Activated T-cell treated with anti-CD3 and anti-CD28 coated beads for 48 hours (primary cell): ENCODE data around the gene NPRL2.

Source experiments
- DNase-seq: peaks from one replicate; pipeline ENCODE4 v3.0.0-alpha.2; 2020; ENCODE audit warnings: low read depth

NPRL2 gene

DNA sequence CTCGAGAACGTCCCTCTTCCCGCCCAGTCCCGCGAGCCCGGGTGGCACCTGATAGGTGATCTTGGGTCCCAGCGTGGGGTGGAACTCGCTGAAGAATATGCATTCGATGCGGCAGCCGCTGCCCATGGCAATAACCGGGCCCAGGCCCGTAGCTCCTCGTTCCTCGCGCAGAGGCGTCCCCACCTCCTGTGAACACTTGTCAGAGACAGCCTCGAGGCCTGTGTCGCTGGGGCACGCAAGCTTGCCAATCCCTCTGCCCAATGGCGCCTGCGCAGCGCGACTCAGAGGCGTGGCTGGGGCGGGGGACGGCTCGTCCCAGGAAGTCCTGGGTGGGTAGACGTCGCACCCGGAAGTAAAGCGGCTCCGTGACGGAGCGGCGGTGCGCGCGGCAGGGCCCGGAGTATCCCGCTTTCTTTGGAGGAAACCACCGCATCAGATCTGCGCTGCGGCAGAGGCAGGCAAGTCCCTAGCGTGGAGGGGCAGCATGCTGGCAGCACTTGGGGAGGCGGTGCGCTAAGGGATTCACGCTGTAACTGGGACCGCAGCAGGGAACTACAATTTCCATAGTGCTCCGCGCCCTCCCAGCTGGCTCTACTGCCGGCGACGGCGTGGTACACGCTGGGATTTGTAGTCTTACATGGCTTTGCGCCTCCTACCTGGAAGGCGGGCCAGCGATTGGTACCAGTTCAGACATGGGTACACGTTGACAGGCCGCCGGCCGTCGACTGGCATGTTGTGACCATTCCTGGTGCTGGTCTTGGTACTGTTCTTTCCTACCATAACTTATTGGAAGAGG is at the start of gene NPRL2, which contains the start of gene CYB561D2:
NPRL2 (minus strand) TSS at position 249 of the 796 bp plus-strand sequence; CDS start at position 126, 123 bp downstream.
CYB561D2 (plus strand) TSS at position 336 of the 796 bp plus-strand sequence. CDS start 572 bp downstream, outside the sequence.
- DNase-seq, result peak; percentile 99

DNA sequence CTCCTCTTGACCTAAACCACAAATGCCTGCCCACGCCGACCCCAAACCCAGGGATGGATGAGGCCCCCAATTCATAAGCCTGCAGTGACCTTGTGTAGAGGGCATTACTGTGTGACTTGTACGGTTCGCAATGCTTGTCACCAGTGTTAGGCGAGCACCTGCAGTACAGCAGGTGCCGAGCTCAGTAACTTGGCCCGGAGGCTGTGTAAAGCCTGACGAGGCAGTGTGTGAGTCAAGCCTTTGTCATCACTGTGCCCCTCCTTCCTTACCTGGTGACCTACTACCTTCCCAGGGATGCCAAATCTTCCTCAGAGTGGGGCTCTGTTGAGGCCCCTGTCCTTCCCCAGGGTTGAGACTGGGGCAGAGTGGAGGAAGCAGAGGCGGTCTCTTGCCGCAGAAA is 45.9 kb upstream of the NPRL2 start:
- DNase-seq, result no peak

DNA sequence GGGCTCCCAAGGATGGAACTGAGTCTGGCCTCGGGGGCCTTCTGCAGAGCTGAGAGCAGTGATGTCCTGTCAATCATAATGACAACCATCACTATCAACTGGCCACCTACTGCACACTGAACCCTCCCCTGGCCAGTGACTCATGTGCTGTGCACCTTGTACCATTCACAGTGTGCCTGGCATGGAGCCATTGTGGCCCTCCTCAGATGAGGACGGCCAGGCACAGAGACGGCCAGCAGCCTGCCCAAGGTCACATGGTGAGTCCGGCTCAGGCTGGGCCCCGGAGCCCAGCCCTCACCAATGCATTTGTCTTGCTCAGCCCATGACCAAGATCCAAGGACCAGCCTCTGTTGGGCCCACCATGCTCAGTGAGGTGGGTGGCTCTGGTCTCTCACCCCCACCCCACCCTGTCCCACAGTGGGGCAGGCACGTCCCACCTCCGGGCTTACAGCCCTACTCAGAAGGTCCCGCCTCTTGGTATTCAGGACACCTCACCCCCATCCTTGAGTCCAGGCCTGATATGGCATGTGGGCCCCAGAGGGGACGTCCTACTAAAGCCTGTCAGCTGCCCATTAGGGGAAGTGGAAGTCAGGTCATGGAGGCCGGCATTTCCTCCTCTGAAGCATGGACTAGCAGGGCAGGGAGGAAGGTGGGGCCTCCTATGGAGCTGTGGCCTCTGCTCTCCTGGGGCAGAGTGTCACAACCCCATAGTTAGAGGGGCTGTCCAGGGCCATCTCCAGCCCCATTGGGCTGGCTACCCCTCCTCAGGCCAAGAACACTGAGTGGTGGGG is 44.7 kb upstream of the NPRL2 start:
- no peak for DNase-seq

DNA sequence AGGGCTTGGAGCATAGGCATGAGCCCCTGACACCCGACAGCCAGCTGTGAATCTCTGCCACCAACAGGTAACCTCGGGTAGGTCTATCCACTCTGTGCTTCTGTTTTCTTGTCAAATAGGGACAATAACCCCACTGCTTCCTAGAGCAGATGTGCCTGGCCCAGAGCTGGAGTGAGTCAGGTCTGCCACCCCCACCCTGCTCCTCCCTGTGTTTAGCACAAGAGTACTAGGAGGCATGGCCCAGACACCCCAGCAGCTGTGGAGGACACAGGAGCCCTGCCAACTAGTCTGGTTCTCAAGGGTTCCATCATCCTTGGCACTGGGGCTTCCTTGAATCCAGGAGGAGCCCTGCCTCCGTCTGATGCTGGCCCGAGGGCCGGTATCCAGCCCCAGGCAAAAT is 42.5 kb upstream of the NPRL2 start:
- DNase-seq, result no peak

DNA sequence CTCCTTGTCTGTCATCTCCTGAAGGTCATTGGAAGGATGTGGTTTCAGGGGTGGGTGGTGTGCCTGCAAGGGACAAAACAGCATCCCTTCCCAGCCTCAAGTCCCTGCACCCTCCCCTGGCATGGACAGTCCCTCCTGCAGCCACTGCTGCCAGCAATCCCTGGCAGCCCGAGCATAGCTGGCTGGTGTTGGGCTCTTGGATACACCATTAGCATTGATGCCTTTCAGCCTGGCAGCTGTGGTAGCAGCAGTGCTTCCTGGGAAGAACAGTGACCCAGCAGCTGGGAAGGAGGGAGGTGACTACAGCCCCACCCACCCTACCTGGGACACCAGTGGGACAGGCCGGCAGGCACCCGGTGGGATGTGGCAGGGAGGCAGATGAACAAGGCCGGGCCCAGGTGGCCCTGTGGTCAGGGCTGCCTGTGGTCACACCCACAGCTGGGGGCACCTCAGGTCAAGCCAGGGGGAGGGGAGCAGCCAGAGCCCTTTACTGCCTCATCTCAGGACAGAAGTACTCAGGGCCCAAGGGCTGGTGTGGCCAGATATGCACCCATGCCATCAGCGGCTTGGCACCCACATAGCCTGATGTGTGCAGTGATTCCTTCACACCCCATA is 41.6 kb upstream of the NPRL2 start:
- DNase-seq, result no peak

DNA sequence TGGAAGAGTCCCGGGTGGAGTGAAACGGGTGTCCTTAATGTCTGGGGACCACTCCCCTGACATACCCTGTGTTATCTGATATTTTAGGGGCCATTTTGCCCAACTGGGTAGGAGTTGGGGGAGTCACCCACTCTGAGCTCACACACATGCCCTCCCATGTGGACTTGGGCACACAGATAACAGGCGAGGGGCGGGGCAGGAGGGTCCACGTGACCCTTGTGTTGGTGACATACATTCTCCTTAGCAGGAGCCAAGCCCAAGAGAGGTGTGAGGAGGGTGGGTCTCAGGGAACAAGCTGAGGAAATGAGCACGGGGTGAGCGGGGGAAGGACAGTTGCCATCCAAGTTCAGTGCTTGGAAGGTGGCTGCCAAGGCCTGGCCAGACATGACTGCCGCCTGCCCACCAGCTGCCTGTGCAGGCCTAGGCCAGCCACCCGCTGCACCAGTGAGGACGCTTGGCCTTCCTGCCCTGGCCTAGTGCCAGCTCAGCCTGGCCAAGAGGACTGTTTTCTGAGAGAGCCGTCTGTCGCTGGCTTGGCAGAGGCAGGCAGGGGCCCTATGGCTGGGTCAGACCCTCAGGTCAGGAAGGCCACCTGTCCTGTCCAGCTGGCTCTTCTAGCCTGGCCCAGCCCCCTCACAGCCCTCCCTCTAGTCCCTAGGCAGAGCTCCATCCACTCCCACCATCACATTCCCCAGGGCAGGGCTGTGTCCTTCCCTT is 40.1 kb upstream of the NPRL2 start:
- DNase-seq, result no peak

DNA sequence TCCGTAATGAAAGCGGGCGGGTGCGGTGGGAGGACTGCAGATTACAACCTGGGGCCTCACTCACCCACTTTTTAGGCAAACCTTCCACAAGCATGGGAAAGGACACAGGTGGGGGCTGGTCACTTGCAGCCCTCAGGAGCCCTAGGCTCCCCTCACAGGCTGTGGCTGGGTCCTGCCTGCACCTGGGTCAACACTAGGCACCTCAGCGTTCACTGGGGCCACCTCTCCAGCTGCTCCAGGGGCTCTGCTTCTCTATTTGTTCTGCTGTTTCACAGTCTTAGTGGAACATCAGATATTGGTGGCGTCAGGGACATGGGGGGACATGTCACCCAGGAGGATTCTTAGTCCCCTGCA is 38.8 kb upstream of the NPRL2 start:
- no peak for DNase-seq

DNA sequence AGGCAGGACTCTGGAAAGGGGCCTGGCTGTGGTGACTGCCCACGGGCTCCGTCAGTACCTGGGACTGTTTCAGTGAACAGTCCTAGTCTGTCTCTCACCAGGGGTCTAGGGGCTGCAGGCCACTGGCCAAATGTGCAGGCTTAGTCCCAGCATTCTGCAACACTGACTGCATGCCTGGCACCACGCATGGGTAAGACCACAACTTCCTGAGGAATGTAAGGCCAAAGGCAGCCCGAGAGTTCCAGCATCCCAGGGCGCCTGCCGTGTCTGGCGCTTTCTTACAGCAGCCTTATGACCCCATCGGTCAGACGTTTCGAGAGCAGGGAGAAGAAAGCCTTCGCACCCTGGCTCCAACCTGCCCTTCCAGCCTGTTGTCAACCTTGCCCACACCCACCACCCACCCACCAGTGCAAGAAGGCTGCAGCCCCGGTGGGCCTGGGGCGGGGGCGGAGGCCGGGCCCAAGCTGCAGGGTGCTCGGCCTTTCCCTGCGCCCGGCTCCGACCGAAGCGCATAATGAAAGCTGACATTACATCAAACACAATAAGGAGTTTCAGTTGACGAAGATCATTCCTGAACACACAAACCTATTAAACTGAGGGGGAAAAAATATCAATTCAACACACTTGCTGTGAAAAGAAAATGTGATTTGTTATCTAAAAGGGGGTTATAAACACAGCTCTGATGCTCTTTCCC is 38.3 kb upstream of the NPRL2 start:
- no peak for DNase-seq

DNA sequence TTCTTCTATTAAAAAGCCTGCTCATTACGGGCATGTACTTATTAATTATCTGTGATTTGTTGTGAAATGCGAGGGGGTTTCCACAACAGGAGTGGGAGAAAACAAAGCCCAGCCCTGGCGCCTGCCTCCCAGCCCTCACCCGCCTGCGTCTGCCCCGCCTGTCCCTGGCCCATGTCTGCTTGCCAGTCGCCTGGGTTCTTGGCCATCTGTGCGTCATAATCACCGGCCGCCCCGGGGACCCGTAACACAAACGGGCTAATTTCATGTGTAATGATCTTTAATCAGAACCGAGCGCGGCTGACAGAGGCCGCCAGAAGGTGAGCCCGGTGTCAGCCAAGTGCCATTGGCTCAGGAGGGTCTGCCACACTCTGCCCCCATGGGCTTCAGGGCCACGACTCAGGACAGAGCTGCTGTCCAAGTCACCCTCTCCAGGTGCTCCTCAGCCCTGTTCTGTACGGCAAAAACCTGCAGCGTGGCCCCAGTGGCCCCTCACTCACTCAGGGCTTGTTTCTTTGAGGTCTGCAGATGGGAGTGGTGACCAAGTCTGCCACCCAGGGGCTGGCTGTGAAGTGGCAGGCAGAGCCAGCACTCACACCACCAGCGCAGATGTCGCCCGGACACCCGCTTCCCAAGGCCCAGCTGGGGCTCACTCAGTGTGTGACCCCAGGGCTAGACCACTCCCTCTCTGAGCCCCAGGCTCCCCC is 37.6 kb upstream of the NPRL2 start:
- DNase-seq, result no peak

DNA sequence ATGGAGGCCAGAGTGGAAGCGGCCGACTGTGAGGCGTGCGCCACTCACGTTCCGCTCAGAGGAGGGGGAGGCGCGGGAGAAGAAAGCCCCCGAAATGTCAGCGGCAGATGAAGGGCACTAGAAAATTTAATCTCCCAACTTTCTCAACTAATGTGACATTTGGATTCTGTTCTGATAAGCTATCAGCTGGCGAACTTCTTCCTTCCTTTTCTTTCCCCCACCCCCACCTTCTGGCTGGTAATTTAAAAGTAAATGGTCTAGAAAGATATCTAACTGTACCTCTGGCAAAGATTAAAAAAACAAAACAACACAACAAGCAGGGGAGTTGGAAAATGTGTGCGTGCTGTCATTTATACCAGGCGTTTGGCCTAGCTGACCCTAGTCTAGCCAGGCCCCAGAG is 35.2 kb upstream of the NPRL2 start:
- no peak for DNase-seq

DNA sequence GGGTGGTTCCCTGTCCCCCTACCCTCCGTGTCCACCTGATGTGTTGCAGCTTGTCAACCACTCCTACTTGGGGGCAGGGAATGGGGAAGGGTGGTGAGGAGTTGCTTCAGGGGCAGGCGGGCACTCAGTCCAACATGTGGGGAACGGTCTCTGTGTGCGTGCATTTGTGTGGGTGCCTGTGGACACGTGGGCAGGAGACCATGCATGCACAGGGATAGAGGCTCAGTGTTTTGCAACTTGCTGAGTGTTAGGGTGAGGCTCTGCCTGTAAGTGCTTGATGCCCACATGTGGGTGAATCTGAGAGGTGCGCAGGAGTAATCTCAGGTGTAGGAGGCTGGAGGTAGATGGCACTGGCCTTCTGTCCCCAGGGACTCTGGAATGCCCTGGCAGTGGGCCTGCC is 33.2 kb upstream of the NPRL2 start:
- DNase-seq, result no peak

DNA sequence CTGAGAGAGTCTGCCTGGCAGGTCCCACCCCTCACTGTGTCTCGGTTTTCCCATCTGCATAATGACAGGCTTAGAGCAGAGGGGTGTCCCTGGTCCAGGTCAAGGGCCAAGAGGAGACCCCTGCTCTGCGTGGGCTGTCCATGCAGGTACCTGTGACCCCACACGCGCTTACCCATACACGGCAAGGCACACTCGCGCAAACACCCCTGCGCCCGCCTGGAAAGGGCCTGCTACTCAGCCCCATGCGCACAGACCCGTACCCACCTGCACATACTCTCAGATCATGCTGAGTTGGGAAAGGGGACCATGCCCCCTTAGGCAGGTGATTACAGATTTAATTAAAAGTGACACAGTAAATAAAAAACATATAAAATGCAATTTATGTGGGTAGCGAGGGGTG is 32.1 kb upstream of the NPRL2 start:
- DNase-seq, result no peak

DNA sequence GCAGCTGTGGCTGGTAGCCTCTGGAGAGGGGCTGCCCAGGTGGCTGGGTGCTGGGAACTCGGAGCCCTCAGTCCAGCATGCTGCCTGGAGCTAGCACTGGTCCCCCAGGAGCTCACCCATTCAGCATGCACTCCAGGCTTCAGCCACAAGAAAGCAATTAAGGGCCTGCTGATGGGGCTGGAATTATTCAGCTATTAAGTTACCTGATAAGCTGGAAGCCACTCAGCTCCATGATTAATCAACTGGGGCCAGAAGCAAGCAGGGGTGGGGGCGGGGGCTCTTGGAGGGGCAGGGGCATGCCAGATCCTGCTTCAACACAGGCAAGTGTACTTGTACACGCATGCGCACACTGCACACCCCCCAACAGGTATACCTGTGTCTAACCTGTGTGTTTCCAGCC is 30.8 kb upstream of the NPRL2 start:
- DNase-seq, result no peak

DNA sequence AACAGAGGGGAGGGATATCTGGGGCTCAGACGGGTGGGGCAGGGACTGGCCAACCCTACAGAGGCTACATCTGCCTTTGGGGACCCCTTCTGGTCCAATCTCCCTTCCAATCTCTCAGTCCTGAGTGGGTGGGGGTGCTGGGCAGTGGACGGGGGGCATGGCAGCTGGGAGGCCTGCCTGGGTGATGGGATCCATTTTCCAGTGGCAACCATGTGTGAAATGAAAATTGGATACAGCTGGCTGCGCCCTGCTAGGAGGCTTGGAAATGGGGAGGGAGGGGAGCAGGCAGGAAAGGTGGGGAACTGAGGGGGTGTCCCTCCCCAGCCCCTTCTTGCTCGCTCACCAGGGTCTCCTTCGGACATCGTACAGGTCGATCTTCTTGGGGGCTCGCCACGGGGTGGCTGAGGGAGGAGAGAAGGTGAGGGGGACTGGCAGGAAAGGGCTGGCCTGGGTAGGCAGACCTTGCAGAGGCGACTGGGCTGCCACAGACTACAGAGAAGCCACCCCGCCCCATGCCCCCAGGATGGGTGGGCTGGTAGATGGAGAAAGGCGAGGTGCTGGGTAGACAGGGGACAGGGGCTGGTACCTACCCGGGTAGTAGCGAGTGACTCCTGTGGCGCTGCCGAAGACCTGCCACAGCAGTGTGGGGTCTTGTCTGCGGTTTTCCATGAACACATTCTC is 30.0 kb upstream of the NPRL2 start:
- DNase-seq, result no peak

DNA sequence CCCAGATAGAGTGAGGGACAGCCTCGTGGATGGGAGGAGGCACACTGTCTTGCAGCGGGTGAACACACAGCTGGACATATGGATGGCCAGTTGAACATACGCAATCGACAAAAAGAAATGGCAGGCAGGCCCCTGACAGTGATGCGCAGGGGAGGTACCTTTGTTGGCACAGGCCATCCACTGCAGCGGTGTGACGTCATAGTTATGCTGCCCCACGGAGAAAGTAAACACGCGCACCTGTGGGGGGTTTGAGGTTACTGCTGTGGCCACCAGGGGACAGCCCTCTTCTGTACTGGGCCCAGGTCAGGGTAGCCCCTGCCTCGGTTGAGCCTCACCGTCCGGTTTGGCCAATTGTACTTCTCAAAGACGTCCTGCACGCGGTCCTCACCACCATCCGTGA is 28.2 kb upstream of the NPRL2 start:
- no peak for DNase-seq

DNA sequence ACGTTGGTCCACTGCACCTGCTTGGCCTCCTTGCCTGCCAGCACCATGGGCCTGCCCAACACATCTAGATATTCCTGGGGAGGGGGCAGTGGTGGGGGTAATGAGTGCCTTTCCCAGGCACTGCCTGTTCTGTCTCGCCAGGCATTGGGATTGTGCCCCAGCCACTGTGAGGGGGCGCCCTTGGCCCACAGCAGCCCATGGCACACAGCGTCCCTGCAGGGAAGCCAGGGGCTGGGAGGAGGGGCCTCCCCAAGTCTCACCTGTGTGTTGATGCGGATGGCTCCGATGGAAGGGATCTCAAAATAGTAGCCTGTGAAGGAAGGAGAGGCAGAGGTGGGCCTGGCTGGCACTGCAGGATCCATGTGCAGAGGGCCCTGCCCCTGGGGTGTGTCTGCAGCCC is 27.4 kb upstream of the NPRL2 start:
- DNase-seq, result no peak

DNA sequence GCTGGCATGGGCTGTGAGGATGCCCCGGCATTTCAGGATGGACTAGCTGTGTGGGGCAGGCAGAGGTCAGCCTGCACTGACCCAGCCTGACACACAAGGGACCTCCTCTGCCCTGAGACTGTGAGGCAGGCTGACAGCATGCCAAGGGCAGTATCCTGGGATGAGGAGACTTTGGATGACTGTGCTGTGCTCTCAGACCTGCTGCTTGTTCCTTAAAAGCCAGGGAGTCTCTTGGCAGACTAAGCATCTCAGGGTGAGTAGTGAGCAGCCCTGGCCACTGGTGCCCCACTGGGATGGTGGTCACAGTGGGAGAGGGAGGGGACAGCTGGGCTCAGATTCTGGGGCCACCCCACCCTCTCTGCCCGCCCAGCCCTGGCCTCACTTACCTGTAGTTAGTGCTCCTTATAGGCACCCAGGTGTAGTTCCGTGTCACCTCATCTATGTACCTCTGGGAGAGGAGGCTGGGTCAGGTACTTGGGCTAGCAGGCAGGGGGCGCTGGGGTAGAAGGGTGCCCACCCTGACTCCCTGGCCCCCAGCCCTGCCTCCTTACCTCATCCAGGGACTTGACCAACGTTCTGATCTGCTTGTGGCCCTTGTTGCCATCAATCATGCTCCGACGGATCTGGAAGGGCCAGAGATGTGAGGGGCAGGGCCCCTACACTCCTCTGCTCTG is 24.8 kb upstream of the NPRL2 start:
- no peak for DNase-seq

DNA sequence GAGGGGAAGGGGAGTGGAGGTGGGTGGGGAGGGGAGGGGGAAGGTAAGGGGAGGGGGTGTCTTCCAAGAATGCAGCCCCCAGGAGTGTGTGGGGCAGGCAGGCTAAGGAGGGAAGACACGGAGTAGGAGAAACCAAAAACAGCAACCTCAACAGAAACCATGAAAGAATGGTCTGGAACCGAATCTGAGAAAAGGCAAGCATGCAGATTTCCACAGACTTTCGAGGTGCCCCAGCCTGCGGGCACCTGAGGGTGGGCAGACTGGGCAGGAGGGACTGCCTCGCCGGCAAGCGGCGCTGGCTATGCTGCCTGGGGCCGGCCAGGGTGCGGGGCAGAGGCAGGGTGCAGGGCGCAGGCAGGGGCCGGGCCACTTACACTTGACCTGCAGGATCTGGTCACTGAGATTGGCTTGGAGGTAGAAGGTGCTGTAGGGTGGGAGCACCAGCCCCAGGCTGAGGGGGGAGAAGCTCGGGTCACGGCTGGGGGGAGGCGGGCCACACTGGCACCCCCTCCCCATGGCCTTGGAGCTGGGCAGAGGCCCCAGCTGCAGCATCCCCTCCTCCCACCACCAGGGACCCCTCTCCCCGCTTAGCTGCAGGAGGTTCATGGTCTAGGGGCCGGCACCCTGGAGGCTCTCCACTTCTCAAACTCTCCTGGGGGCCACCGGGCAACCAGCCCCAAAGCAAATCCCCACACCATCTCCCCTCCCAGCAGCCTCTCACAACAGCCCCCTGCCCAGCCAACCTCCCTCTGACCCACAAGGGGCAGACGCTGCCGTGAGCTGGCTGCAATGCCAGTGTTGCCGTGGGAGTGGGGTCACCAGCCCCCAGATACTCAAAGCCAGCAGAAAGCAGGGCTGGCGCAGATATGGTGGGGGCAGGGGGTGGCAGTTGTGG is 24.0 kb upstream of the NPRL2 start:
- no peak for DNase-seq
